Fibroblast of the aortic adventitia (primary cell): ENCODE data around the gene TDRD12. TPM values are rescaled to one million over a fixed set of nuclear protein-coding genes. Genes with fewer than 3 reads are reported as not detected.
"Not testable (repeated sequence)": the region's sequence is repeated elsewhere in the genome, so short reads cannot be mapped to it uniquely, and the experiment has no call there.

ENCODE experiments used
- DNase-seq: peaks from one replicate; pipeline ENCODE4 v3.0.0-alpha.2; 2010; ENCODE audit warnings: low read depth
- H3K4me3 ChIP-seq: 2 replicates; pipeline ENCODE4 v1.5.1; 2011; ENCODE audit warnings: low read depth, mild to moderate bottlenecking, control low read depth, low read length, moderate library complexity
- total RNA-seq: library from RNA; depleted of rRNA; stranded (reverse); fragments of >200 nt; gene quantifications from 2 replicates; pipeline ENCODE4 v1.2.3, GENCODE V29; 2012; ENCODE audit warnings: low replicate concordance
- TF ChIP-seq, protein P1 (sequence below): IDR thresholded peaks from 2 replicates; pipeline ENCODE4 v1.5.1; 2011; ENCODE audit warnings: mild to moderate bottlenecking, low read length, control low read depth, inconsistent platforms; ENCODE audit not compliant: insufficient read depth

Gene TDRD12
- total RNA-seq, 1 donor, result 0.36 TPM

DNA sequence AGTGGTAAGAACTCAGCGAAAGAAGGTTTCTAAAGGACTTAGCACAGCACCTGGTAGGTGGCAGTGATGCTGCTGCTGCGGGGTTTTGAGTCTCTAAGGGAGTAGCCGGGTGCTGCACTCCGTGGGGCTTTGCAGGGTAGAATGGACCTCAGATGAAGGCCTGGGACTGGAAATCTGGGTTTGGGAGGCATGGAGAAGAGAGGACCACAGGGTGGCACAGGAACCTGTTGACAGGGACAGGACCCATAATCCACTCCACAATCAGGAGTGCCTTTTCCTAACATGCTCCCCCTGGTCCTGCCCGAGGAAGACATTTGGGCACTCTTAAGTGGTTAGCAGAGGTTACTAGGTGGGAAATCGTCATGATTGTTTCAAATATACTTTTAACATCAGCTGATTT is 29.8 kb downstream of the TDRD12 start:
- H3K4me3 ChIP-seq, result no peak overlapping the region
- TF ChIP-seq, protein P1, sequence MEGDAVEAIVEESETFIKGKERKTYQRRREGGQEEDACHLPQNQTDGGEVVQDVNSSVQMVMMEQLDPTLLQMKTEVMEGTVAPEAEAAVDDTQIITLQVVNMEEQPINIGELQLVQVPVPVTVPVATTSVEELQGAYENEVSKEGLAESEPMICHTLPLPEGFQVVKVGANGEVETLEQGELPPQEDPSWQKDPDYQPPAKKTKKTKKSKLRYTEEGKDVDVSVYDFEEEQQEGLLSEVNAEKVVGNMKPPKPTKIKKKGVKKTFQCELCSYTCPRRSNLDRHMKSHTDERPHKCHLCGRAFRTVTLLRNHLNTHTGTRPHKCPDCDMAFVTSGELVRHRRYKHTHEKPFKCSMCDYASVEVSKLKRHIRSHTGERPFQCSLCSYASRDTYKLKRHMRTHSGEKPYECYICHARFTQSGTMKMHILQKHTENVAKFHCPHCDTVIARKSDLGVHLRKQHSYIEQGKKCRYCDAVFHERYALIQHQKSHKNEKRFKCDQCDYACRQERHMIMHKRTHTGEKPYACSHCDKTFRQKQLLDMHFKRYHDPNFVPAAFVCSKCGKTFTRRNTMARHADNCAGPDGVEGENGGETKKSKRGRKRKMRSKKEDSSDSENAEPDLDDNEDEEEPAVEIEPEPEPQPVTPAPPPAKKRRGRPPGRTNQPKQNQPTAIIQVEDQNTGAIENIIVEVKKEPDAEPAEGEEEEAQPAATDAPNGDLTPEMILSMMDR, result no peak
- no peak for DNase-seq

DNA sequence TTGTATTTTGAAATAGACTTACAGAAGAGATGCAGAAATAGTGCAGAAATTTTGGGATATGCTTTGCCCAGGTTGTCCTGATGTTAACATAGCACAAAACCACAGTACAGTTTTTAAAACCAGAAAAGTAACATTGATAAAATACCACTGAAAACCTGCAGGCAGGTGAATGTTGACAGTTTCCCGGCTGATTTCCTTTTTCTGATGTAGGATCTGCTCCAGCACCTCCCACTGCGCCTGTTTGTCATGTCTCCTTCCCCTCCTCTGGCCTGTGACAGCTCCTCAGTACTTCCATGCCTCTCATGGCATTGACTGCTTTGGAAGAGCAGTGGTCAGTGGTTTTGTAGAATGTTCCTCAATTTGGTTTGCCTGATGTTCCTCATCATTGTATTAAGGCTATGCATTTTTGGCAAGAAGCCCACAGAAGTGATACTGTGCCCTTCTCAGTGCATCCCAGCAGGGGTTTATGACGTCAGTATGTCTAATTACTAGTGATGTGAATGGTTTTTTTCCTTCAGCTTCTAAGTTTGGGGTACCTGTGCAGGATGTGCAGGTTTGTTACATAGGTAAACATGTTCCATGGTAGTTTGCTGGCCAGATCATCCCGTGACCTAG is 31.0 kb downstream of the TDRD12 start:
- no peak overlapping the region for H3K4me3 ChIP-seq
- TF ChIP-seq, protein P1, result no peak

DNA sequence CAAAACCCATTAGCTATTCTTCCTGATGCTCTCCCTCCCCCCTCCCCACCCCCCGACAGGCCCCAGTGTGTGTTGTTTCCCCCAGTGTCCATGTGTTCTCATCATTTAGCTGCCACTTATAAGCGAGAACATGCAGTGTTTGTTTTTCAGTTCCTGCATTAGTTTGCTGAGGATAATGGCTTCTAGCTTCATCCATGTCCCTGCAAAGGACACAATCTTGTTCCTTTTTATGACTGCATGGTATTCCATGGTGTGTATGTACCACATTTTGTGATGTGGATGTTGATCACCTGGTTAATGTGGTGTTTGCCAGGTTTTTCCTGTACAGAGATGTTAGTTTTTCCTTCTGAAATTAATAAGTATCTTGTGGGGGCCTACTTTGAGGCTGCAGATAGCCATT is 31.5 kb downstream of the TDRD12 start:
- DNase-seq, result no peak
- H3K4me3 ChIP-seq, result no peak overlapping the region
- TF ChIP-seq, protein P1, result no peak

More for the DNA sequence above, 31.0 kb downstream of the TDRD12 start:
- no peak for DNase-seq

DNA sequence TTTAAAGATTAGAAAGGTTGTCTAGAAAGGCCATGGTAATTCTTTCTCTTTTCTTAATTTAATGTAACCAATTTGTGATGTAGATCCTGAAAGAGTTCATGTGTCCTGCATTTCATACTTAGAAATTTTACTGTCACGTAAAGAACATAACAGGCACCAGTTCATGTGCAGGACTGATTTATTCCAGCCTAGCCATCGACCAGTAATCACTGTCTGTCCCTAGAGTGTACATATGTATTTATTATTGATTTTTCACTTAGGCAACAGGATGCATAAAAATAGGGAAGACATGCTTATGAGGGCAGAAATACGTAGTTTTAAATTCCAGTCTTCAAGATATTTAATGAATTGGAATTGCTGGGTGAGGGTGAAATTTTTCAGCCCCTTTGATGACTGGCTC is 37.6 kb downstream of the TDRD12 start:
- no peak overlapping the region for H3K4me3 ChIP-seq
- no peak for DNase-seq
- TF ChIP-seq, protein P1, result no peak

DNA sequence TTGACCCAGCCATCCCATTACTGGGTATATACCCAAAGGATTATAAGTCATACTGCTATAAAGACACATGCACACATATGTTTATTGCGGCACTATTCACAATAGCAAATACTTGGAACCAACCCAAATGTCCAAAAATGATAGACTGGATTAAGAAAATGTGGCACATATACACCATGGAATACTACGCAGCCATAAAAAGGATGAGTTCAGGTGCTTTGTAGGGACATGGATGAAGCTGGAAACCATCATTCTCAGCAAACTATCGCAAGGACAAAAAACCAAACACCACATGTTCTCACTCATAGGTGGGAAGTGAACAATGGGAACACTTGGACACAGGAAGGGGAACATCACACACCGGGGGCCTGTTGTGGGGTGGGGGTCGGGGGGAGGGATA is 45.8 kb downstream of the TDRD12 start:
- H3K4me3 ChIP-seq, DNase-seq: not testable (repeated sequence)

DNA sequence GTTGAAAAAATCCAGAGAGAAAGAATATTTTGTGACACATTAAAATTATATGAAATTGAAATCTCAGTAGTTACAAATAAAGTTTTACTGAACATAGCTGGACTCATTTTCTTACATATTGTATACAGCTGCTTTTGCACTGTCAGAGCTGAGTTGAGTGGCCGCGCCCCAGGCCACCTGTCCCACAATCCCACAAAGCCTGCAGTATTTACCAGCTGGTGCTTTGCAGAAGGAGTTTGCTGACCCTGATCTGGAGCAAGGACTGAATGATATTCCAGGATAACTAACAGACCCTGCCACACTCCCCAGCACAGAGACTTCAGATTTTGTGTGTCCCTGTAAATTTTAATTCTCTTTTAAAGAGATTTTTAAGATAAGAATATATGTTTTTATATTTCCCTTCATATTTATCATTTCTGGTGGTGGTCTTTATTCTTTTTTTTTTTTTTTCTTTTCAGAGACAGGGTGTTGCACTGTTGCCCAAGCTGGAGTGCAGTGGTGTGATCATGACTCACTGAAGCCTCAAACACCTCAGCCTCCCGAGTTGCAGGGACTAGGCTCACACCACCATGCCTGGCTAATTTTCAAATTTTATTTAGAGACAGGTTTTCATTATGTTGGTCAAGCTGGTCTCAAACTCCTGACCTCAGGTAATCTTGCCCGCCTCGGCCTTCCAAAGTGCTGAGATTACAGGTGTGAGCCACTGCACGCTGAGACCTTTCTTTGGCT is 48.5 kb downstream of the TDRD12 start:
- H3K4me3 ChIP-seq, result no peak overlapping the region
- TF ChIP-seq, protein P1, result no peak
- no peak for DNase-seq

DNA sequence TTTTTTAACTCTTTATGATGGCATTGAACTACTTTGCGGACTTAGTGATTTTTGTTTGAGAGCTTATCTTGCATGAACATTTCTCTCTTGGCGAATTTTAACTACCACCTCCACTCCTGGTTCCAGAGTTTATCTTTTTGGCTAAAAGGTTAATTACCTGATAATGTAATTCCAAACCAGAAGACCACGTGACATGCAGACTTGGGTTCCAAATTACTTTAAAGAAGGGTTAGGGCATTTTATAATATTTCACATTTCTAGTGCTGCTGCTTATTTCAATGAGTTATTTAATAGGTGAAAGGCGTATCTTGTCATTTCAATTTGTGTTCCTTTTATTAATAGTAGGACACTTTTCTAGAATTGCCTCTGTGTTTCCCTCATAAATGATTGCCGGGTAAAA is 52.0 kb downstream of the TDRD12 start:
- no peak overlapping the region for H3K4me3 ChIP-seq
- TF ChIP-seq, protein P1, result no peak
- DNase-seq, result no peak
